ENCODE data around the gene TBC1D22A. TPM values are rescaled to one million over a fixed set of nuclear protein-coding genes. Genes with fewer than 3 reads are reported as not detected.

The TBC1D22A gene
- total RNA-seq, 4 donors from 2014 or later: 9.2 to 45.3 (median 22.8) TPM

DNA sequence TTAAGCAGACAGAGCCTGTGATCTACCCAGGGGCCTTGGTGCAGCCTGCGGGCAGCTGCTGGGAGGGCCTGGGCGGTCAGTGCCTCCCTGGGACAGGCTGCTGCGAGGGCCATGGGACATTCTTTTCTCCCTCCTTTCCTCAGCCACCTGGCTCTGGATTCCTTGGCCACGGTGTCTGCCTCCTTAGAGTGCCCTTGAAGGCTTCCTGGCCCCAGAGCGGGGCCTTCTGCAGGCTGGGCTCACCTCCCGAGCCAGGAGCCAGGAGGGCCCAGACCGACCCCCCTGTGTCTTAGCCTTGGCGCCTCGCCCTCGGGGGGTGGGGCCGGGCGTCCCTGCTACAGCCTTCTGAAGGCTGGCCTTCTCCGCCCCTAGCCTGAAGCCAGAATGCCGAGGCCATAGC, 231.2 kb downstream of the TBC1D22A start:
- intact Hi-C loops (cut with DNase I; ENCODE audit: low total_unique reads): no loop called here
- Histone ChIP-seq H3K9me3 (no peaks in the 10 kb centered on the region), H3K27ac (no peak overlapping the region), H3K4me3 (no peak overlapping the region), H3K4me1 (no peaks in the 10 kb centered on the region), H3K27me3 (no peaks in the 10 kb centered on the region), H3K36me3 (no peaks in the 10 kb centered on the region)
- TF ChIP-seq, protein P1, sequence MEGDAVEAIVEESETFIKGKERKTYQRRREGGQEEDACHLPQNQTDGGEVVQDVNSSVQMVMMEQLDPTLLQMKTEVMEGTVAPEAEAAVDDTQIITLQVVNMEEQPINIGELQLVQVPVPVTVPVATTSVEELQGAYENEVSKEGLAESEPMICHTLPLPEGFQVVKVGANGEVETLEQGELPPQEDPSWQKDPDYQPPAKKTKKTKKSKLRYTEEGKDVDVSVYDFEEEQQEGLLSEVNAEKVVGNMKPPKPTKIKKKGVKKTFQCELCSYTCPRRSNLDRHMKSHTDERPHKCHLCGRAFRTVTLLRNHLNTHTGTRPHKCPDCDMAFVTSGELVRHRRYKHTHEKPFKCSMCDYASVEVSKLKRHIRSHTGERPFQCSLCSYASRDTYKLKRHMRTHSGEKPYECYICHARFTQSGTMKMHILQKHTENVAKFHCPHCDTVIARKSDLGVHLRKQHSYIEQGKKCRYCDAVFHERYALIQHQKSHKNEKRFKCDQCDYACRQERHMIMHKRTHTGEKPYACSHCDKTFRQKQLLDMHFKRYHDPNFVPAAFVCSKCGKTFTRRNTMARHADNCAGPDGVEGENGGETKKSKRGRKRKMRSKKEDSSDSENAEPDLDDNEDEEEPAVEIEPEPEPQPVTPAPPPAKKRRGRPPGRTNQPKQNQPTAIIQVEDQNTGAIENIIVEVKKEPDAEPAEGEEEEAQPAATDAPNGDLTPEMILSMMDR (IDR thresholded peaks at IDR 0.05): no peak
- TF ChIP-seq POLR2A (IDR thresholded peaks at IDR 0.05): no peak
- DNase-seq: no peak

- DNase-seq: no peak
- intact Hi-C loops (cut with DNase I; ENCODE audit: low total_unique reads): no loop called here
- Histone ChIP-seq H3K27ac (no peak overlapping the region), H3K9me3 (no peaks in the 10 kb centered on the region), H3K36me3 (no peaks in the 10 kb centered on the region), H3K4me3 (no peak overlapping the region), H3K4me1 (no peaks in the 10 kb centered on the region), H3K27me3 (no peaks in the 10 kb centered on the region)
- TF ChIP-seq POLR2A (IDR thresholded peaks at IDR 0.05): no peak
- TF ChIP-seq, protein P1 (IDR thresholded peaks at IDR 0.05): no peak
These were observed 231.8 kb downstream of the TBC1D22A start for GRCh38 chr22:46994265-46994664.

GRCh38 chr22:46994983-46995382, 232.5 kb downstream of the TBC1D22A start:
- Histone ChIP-seq H3K27me3 (no peaks in the 10 kb centered on the region), H3K27ac (no peak overlapping the region), H3K4me1 (no peaks in the 10 kb centered on the region), H3K4me3 (no peak overlapping the region), H3K9me3 (no peaks in the 10 kb centered on the region), H3K36me3 (no peaks in the 10 kb centered on the region)
- TF ChIP-seq, protein P1 (IDR thresholded peaks at IDR 0.05): no peak
- no peak for TF ChIP-seq POLR2A (IDR thresholded peaks at IDR 0.05)
- no peak for DNase-seq
- intact Hi-C loops (cut with DNase I; ENCODE audit: low total_unique reads): no loop called here

- no peak for DNase-seq
- Histone ChIP-seq H3K27me3 (no peaks in the 10 kb centered on the region), H3K4me1 (no peaks in the 10 kb centered on the region), H3K4me3 (no peak overlapping the region), H3K9me3 (no peaks in the 10 kb centered on the region), H3K36me3 (no peaks in the 10 kb centered on the region), H3K27ac (no peak overlapping the region)
- intact Hi-C loops (cut with DNase I; ENCODE audit: low total_unique reads): no loop called here
- TF ChIP-seq POLR2A (IDR thresholded peaks at IDR 0.05): no peak
- TF ChIP-seq, protein P1 (IDR thresholded peaks at IDR 0.05): no peak
These were observed 233.3 kb downstream of the TBC1D22A start for GRCh38 chr22:46995501-46996360.

DNA sequence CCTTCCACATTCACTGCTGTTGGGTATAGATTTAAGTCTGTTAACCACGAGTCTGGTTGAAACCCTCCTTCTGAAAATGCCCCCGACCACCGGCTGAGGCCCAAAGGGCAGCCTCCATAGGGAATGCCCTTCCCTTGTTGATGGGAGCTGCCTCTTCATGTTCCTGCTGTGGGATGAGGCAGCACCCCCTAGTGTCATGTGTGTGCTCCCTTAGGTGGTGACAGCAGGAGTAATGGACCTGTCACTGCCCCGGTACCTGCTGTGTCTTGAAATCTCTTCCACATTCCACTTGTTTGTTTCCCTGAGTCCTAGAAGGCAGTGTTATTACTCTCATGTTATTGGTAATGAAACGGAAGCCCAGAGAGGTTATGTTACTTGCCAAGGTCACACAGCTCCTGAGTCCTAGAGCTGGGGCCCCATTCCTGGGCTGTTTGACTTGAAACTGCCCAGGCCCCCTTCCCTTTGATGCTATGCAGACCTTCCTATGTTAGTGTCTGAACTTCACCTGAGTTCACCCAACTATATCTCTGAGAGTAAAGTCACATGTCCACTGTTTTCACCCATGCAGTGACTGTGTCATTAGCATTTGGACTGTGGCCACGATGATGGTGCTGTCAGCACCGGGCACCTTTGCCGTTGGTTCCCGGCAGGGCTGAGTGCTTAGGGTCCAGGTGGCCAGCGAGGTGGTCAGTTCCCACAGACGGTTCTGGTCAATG, 234.3 kb downstream of the TBC1D22A start:
- Histone ChIP-seq H3K4me3 (no peak overlapping the region), H3K27me3 (no peaks in the 10 kb centered on the region), H3K9me3 (no peaks in the 10 kb centered on the region), H3K4me1 (no peaks in the 10 kb centered on the region), H3K36me3 (no peaks in the 10 kb centered on the region), H3K27ac (no peak overlapping the region)
- intact Hi-C loops (cut with DNase I; ENCODE audit: low total_unique reads): no loop called here
- TF ChIP-seq, protein P1 (IDR thresholded peaks at IDR 0.05): no peak
- no peak for TF ChIP-seq POLR2A (IDR thresholded peaks at IDR 0.05)
- no peak for DNase-seq
